ENCODE data around the gene FADS6. TPM values are rescaled to one million over a fixed set of nuclear protein-coding genes. Genes with fewer than 3 reads are reported as not detected.

Gene FADS6
- total RNA-seq, 1 donor from 2014 or later = not detected

- TF ChIP-seq, protein P1, sequence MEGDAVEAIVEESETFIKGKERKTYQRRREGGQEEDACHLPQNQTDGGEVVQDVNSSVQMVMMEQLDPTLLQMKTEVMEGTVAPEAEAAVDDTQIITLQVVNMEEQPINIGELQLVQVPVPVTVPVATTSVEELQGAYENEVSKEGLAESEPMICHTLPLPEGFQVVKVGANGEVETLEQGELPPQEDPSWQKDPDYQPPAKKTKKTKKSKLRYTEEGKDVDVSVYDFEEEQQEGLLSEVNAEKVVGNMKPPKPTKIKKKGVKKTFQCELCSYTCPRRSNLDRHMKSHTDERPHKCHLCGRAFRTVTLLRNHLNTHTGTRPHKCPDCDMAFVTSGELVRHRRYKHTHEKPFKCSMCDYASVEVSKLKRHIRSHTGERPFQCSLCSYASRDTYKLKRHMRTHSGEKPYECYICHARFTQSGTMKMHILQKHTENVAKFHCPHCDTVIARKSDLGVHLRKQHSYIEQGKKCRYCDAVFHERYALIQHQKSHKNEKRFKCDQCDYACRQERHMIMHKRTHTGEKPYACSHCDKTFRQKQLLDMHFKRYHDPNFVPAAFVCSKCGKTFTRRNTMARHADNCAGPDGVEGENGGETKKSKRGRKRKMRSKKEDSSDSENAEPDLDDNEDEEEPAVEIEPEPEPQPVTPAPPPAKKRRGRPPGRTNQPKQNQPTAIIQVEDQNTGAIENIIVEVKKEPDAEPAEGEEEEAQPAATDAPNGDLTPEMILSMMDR (conservative IDR thresholded peaks at IDR 0.05) = no peak
- Mint-ChIP-seq H3K4me3 (no peak overlapping the region), H3K9me3 (no peaks in the 10 kb centered on the region), H3K36me3 (ENCODE audit: low read depth) (no peaks in the 10 kb centered on the region), H3K27me3 (ENCODE audit: low read depth) (peaks cover 71% of the 10 kb centered on the region), H3K27ac (ENCODE audit: unreplicated experiment) (no peak overlapping the region), H3K4me1 (peaks cover 4% of the 10 kb centered on the region)
- no peak for DNase-seq (ENCODE audit: low read depth, low spot score)
Measured at GRCh38 chr17:74890554-74890953, 2.9 kb downstream of the FADS6 start.

DNA sequence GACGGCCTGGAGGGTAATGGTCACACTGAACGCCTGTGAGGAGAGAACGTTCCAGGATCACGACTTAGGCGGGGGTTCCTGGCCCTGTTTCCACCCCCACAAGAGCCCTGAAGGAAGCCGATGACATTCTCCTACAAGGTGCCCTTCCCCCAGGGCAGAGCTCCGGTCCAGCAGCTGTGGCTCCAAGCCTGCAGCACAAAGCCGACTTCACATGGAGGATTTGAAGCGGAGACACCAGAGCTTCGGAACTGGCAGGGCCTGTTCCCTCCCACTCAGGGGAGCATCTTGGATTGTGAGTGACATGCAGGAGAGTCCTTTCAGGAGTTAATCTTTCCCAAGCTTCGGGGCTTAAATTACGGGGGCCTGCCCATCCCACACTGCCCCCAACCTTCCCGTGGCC, 5.0 kb downstream of the FADS6 start:
- Mint-ChIP-seq H3K36me3 (ENCODE audit: low read depth) (no peaks in the 10 kb centered on the region), H3K9me3 (no peaks in the 10 kb centered on the region), H3K4me3 (no peak overlapping the region), H3K27me3 (ENCODE audit: low read depth) (peaks cover 59% of the 10 kb centered on the region), H3K4me1 (no peaks in the 10 kb centered on the region), H3K27ac (ENCODE audit: unreplicated experiment) (no peak overlapping the region)
- TF ChIP-seq, protein P1 (conservative IDR thresholded peaks at IDR 0.05) = no peak
- no peak for DNase-seq (ENCODE audit: low read depth, low spot score)

DNA sequence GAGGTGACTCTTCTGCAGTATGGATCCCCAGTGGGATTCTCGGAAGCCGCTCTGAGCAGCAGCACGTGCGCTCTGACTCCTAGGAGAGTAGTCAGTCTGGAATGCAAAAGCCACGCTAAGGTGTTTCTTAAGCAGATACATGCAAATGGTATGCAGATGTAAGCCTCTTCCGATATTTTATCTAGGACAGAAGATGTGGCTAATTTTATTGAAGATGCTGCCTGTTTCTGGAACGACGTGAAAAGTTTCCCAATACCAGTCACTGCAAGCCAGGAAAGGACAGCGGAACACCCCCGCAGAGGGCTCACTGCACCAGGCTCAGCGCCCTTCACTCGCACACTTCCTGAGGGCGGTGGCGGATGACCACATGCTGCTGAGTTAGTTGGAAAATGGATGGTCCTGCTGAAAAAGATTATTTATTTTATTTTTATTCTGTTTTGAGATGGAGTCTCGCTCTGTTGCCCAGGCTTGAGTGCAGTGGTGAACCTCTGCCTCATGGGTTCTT, 10.1 kb downstream of the FADS6 start:
- TF ChIP-seq, protein P1 (conservative IDR thresholded peaks at IDR 0.05) = no peak

GRCh38 chr17:74882517-74883240, 10.8 kb downstream of the FADS6 start:
- H3K9me3 Mint-ChIP-seq = no peaks in the 10 kb centered on the region
- H3K27ac Mint-ChIP-seq (ENCODE audit: unreplicated experiment) = no peak overlapping the region
- TF ChIP-seq, protein P1 (conservative IDR thresholded peaks at IDR 0.05) = no peak
- peaks cover 46% of the 10 kb centered on the region for H3K27me3 Mint-ChIP-seq (ENCODE audit: low read depth)
- H3K4me1 Mint-ChIP-seq = no peaks in the 10 kb centered on the region
- H3K36me3 Mint-ChIP-seq (ENCODE audit: low read depth) = no peaks in the 10 kb centered on the region
- no peak for DNase-seq (ENCODE audit: low read depth, low spot score)
- H3K4me3 Mint-ChIP-seq = no peak overlapping the region

More for the DNA sequence above, 10.1 kb downstream of the FADS6 start:
- DNase-seq (ENCODE audit: low read depth, low spot score) = no peak
- Mint-ChIP-seq H3K27ac (ENCODE audit: unreplicated experiment) (no peak overlapping the region), H3K4me1 (no peaks in the 10 kb centered on the region), H3K9me3 (no peaks in the 10 kb centered on the region), H3K4me3 (no peak overlapping the region), H3K36me3 (ENCODE audit: low read depth) (no peaks in the 10 kb centered on the region), H3K27me3 (ENCODE audit: low read depth) (peaks cover 46% of the 10 kb centered on the region)

- no peak overlapping the region for H3K27ac Mint-ChIP-seq (ENCODE audit: unreplicated experiment)
Measured at GRCh38 chr17:74881073-74881472, 12.4 kb downstream of the FADS6 start.

More at GRCh38 chr17:74881073-74881472, 12.4 kb downstream of the FADS6 start:
- TF ChIP-seq, protein P1 (conservative IDR thresholded peaks at IDR 0.05) = no peak
- no peak for DNase-seq (ENCODE audit: low read depth, low spot score)
- Mint-ChIP-seq H3K4me1 (no peaks in the 10 kb centered on the region), H3K36me3 (ENCODE audit: low read depth) (no peaks in the 10 kb centered on the region), H3K9me3 (no peaks in the 10 kb centered on the region), H3K4me3 (no peak overlapping the region), H3K27me3 (ENCODE audit: low read depth) (peaks cover 43% of the 10 kb centered on the region)

All from neural crest cell (in vitro differentiated cells).